H9 (cell line): ENCODE measurements around the gene SPINK6. TPM values are rescaled to one million over a fixed set of nuclear protein-coding genes. Genes with fewer than 3 reads are reported as not detected.

ENCODE experiments used
- DNase-seq: peaks from one replicate; pipeline ENCODE4 v3.0.0-alpha.2; 2017
- H2AFZ ChIP-seq: one replicate; pipeline ENCODE4 v1.6.1; 2013; ENCODE audit warnings: mild to moderate bottlenecking, low read length, control low read depth, moderate library complexity
- H2AK5ac ChIP-seq: 2 replicates; pipeline ENCODE4 v1.6.1; 2013; ENCODE audit warnings: low read length, control low read depth, mixed read lengths; ENCODE audit not compliant: insufficient read length
- H2BK120ac ChIP-seq: one replicate; pipeline ENCODE4 v1.6.1; 2013; ENCODE audit warnings: low read depth, mild to moderate bottlenecking, low read length, control low read depth, inconsistent platforms; ENCODE audit not compliant: poor library complexity, severe bottlenecking
- H2BK12ac ChIP-seq: 2 replicates; pipeline ENCODE4 v1.6.1; 2013; ENCODE audit warnings: low read length, control low read depth, mixed read lengths, low read depth; ENCODE audit not compliant: insufficient read length
- H2BK15ac ChIP-seq: 2 replicates; pipeline ENCODE4 v1.6.1; 2013; ENCODE audit warnings: low read depth, low read length, control low read depth
- H2BK20ac ChIP-seq: one replicate; pipeline ENCODE4 v1.6.1; 2013; ENCODE audit warnings: low read depth, mild to moderate bottlenecking, low read length, control low read depth, inconsistent platforms; ENCODE audit not compliant: poor library complexity, severe bottlenecking
- H2BK5ac ChIP-seq: 2 replicates; pipeline ENCODE4 v1.6.1; 2013; ENCODE audit warnings: low read length, control low read depth, mixed read lengths; ENCODE audit not compliant: insufficient read length
- H3K14ac ChIP-seq: 2 replicates; pipeline ENCODE4 v1.6.1; 2013; ENCODE audit warnings: low read length, control low read depth; ENCODE audit not compliant: insufficient read depth
- H3K18ac ChIP-seq: 2 replicates; pipeline ENCODE4 v1.6.1; 2013; ENCODE audit warnings: low read depth, mild to moderate bottlenecking, mixed read lengths, low read length, control low read depth; ENCODE audit not compliant: insufficient read length
- H3K23ac ChIP-seq: 2 replicates; pipeline ENCODE4 v1.6.1; 2013; ENCODE audit warnings: low read length, control low read depth, mixed read lengths, low read depth; ENCODE audit not compliant: insufficient read length
- H3K23me2 ChIP-seq: 2 replicates; pipeline ENCODE4 v1.6.1; 2013; ENCODE audit warnings: low read depth, mild to moderate bottlenecking, mixed read lengths, low read length, control low read depth; ENCODE audit not compliant: insufficient read length, poor library complexity, severe bottlenecking
- H3K27ac ChIP-seq: 2 replicates; pipeline ENCODE4 v1.5.1; 2013; ENCODE audit warnings: low read length, control low read depth, mixed read lengths, low read depth; ENCODE audit not compliant: insufficient read length
- H3K27me3 ChIP-seq: 2 replicates; pipeline ENCODE4 v1.6.1; 2013; ENCODE audit warnings: low read length, control low read depth, inconsistent platforms; ENCODE audit not compliant: insufficient read depth
- H3K4ac ChIP-seq: 2 replicates; pipeline ENCODE4 v1.6.1; 2013; ENCODE audit warnings: low read depth, mild to moderate bottlenecking, control low read depth, inconsistent platforms, low read length, moderate library complexity
- H3K4me1 ChIP-seq: 2 replicates; pipeline ENCODE4 v1.6.1; 2013; ENCODE audit warnings: low read length, control low read depth, inconsistent platforms; ENCODE audit not compliant: insufficient read depth
- H3K4me2 ChIP-seq: 2 replicates; pipeline ENCODE4 v1.6.1; 2013; ENCODE audit warnings: low read length, control low read depth, mixed read lengths; ENCODE audit not compliant: insufficient read length, insufficient read depth
- H3K56ac ChIP-seq: 2 replicates; pipeline ENCODE4 v1.6.1; 2013; ENCODE audit warnings: low read depth, mild to moderate bottlenecking, mixed read lengths, low read length, control low read depth; ENCODE audit not compliant: insufficient read length
- H3K79me1 ChIP-seq: 2 replicates; pipeline ENCODE4 v1.6.1; 2013; ENCODE audit warnings: low read depth, mild to moderate bottlenecking, moderate library complexity, low read length, control low read depth, inconsistent platforms; ENCODE audit not compliant: insufficient read depth, poor library complexity, severe bottlenecking
- H3K79me2 ChIP-seq: 2 replicates; pipeline ENCODE4 v1.6.1; 2013; ENCODE audit warnings: low read length, control low read depth, inconsistent platforms; ENCODE audit not compliant: insufficient read depth
- H3K9ac ChIP-seq: 2 replicates; pipeline ENCODE4 v1.6.1; 2013; ENCODE audit warnings: low read length, control low read depth, mixed read lengths; ENCODE audit not compliant: insufficient read length; ENCODE audit errors: extremely low read depth
- H3K9me3 ChIP-seq: one replicate; pipeline ENCODE4 v1.6.1; 2013; ENCODE audit warnings: low read depth, low read length, inconsistent platforms; ENCODE audit not compliant: control insufficient read depth
- H3T11ph ChIP-seq: one replicate; pipeline ENCODE4 v1.6.1; 2013; ENCODE audit warnings: mild to moderate bottlenecking, low read length, control low read depth, inconsistent platforms
- H4K20me1 ChIP-seq: one replicate; pipeline ENCODE4 v1.6.1; 2013; ENCODE audit not compliant: control insufficient read depth, insufficient read length, insufficient read depth
- H4K5ac ChIP-seq: 2 replicates; pipeline ENCODE4 v1.6.1; 2013; ENCODE audit warnings: low read depth, mild to moderate bottlenecking, mixed read lengths, low read length, control low read depth; ENCODE audit not compliant: insufficient read length
- H4K8ac ChIP-seq: replicated peaks from 2 replicates; pipeline ENCODE4 v1.6.1; 2013; ENCODE audit warnings: low read length, control low read depth, mixed read lengths, low read depth; ENCODE audit not compliant: insufficient read length
- H4K91ac ChIP-seq: 2 replicates; pipeline ENCODE4 v1.6.1; 2013; ENCODE audit warnings: low read depth, mild to moderate bottlenecking, moderate library complexity, mixed read lengths, low read length, control low read depth; ENCODE audit not compliant: insufficient read length
- H3K27ac Mint-ChIP-seq, 3 experiments: 2 replicates in 2 of 3; 3 replicates in 1 of 3; pipeline ENCODE4 v1.8.0; 2020 to 2021; ENCODE audit warnings: mixed read lengths in 3 of 3, mild to moderate bottlenecking in 1 of 3, moderate library complexity in 1 of 3
- H3K27me3 Mint-ChIP-seq: 2 replicates; pipeline ENCODE4 v1.8.0; 2021; ENCODE audit warnings: low read depth, mild to moderate bottlenecking, moderate library complexity, mixed read lengths
- H3K36me3 Mint-ChIP-seq, 3 experiments: 2 replicates in 2 of 3; 3 replicates in 1 of 3; pipeline ENCODE4 v1.8.0; 2020 to 2021; ENCODE audit warnings: low read depth in 3 of 3, mixed read lengths in 3 of 3; ENCODE audit not compliant: insufficient read depth in 1 of 3
- H3K4me1 Mint-ChIP-seq, 2 experiments: 2 replicates each; pipeline ENCODE4 v1.8.0; 2020; ENCODE audit warnings: mixed read lengths in 2 of 2
- H3K4me3 Mint-ChIP-seq, 2 experiments: 2 replicates in 1 of 2; 3 replicates in 1 of 2; pipeline ENCODE4 v1.8.0; 2020 to 2021; ENCODE audit warnings: mild to moderate bottlenecking in 2 of 2, mixed read lengths in 2 of 2, moderate library complexity in 1 of 2
- H3K9me3 Mint-ChIP-seq, 2 experiments: 2 replicates in 1 of 2; 3 replicates in 1 of 2; pipeline ENCODE4 v1.8.0; 2020; ENCODE audit warnings: mild to moderate bottlenecking in 2 of 2, mixed read lengths in 2 of 2, moderate library complexity in 1 of 2
- CTCF ChIP-seq: fragments of 200-600 bp; sonication (generic); conservative IDR thresholded peaks from 3 replicates; pipeline ENCODE4 v1.8.0; 2021; ENCODE audit warnings: antibody characterized with exemption, mild to moderate bottlenecking
- WGBS: extraction: QIAGEN DNeasy Blood & Tissue Kit; methylation state at CpG from one replicate; pipeline ENCODE4 v1.1.7; 2013; ENCODE audit warnings: missing lambda C conversion rate, low lambda C conversion rate, mixed read lengths; ENCODE audit not compliant: insufficient read length; ENCODE audit errors: extremely low coverage; 5-methylcytosine and 5-hydroxymethylcytosine counted together
- total RNA-seq: library from RNA; stranded (reverse); gene quantifications from 2 replicates; pipeline ENCODE4 v1.2.1, GENCODE V29; 2021

Gene SPINK6
- total RNA-seq, 1 experiment from 2014 or later = not detected

- no peak for DNase-seq
- H3K56ac ChIP-seq = no peak overlapping the region
- Mint-ChIP-seq H3K27me3 (no peaks in the 10 kb centered on the region), H3K36me3 (no peaks in the 10 kb centered on the region), H3K4me1 (no peaks in the 10 kb centered on the region), H3K4me3 (no peak overlapping the region), H3K9me3 (peaks cover 2 to 4% of the 10 kb centered on the region in 2 experiments; a peak in 1 of 5 replicates), H3K27ac (peak overlapping the region in 1 of 3 experiments; percentile 52; a peak in 1 of 7 replicates)
- no peak overlapping the region for H3K18ac ChIP-seq
- H3K79me1 ChIP-seq = no peaks in the 10 kb centered on the region
- H2BK5ac ChIP-seq = no peak overlapping the region
- H4K8ac ChIP-seq = no peak overlapping the region
- no peaks in the 10 kb centered on the region for H3K23me2 ChIP-seq
- H3K9me3 ChIP-seq = no peaks in the 10 kb centered on the region
- H4K5ac ChIP-seq = no peak overlapping the region
- WGBS = no CpG with 5 or more reads among the region's 1 CpG
- no peaks in the 10 kb centered on the region for H3K27me3 ChIP-seq
- no peak overlapping the region for H3K4ac ChIP-seq
- no peak overlapping the region for H3K14ac ChIP-seq
- TF ChIP-seq CTCF = 0 out of 3 replicates have a peak, but pooled peaks have one; percentile 20
- no peak overlapping the region for H2BK20ac ChIP-seq
- no peak overlapping the region for H3K27ac ChIP-seq
- H3K9ac ChIP-seq = no peak overlapping the region
- H2BK15ac ChIP-seq = no peak overlapping the region
- H3K4me2 ChIP-seq = no peak overlapping the region
- no peak overlapping the region for H2BK120ac ChIP-seq
- no peak overlapping the region for H4K91ac ChIP-seq
- H2BK12ac ChIP-seq = no peak overlapping the region
- H2AFZ ChIP-seq = no peak overlapping the region
- H3K4me1 ChIP-seq = no peaks in the 10 kb centered on the region
- no peaks in the 10 kb centered on the region for H4K20me1 ChIP-seq
- H3K79me2 ChIP-seq = no peaks in the 10 kb centered on the region
- no peak overlapping the region for H2AK5ac ChIP-seq
- no peak overlapping the region for H3K23ac ChIP-seq
- H3T11ph ChIP-seq = no peak overlapping the region
Observed at GRCh38 chr5:148163345-148163744, 39.5 kb upstream of the SPINK6 start.
